ENCODE measurements around the gene NTSR2. TPM values are rescaled to one million over a fixed set of nuclear protein-coding genes. Genes with fewer than 3 reads are reported as not detected.

The NTSR2 gene
- 0.04 TPM for polyA plus RNA-seq (2013, experiment 1 of 2)
- polyA plus RNA-seq (2013, experiment 2 of 2): 0.06 TPM

DNA sequence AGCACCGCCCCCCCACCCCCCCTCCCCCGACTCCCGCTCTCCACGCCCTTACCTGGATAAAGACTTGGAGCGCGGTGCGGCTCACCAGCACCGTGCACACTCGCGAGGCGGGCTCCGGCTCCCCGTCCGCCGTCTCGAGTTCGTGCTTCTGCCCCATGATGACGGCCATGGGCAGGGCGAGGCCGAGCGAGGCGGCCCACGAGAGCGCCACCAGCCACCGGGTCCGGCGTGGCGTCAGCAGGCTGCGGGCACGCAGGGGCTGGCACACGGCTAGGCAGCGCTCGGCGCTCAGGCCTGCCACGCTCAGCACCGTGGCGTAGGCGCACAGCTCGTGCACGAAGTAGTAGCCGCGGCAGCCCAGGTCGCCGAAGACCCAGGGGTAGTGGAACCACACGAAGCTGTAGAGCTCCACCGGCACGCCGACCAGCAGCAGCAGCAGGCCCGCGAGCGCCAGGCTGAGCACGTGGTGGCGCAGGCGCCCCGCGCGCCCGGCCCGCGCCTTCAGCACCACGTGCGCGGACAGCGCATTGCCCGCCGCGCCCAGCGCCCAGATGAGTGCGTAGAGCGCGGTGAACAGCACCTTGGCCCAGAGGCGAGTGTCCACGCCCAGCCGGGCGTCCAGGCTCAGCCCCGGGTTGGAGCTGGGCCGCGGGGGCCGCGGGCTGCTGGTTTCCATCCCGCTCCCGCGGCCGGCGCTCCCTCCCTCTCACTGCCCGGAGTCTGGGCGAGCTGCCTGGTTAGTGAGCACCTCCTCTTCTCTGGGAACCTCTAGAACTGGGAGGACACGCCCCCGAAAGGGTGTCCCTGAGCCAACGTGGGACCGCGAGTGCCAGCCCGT lies at the start of gene NTSR2:
Gene NTSR2, minus strand, starts transcription at position 742 of the 838 bp plus-strand sequence. Its CDS starts 66 bp downstream, at position 676.
- Histone ChIP-seq H2BK120ac (ENCODE audit: low read depth, low read length) (no peak within 1 kb of the TSS), H4K8ac (ENCODE audit: low read depth, low read length) (no peak within 1 kb of the TSS), H3K79me2 (ENCODE audit: control insufficient read depth, insufficient read depth, low read length) (no peaks in the 10 kb centered on the region), H3K23ac (ENCODE audit: low read length) (no peak within 1 kb of the TSS), H2BK5ac (ENCODE audit: low read length) (no peak within 1 kb of the TSS), H4K5ac (ENCODE audit: low read length) (no peak within 1 kb of the TSS), H3K18ac (ENCODE audit: low read length) (no peak within 1 kb of the TSS), H3K27me3 (ENCODE audit: insufficient read depth, low read length, poor library complexity) (no peaks in the 10 kb centered on the region), H3K27ac (ENCODE audit: low read depth, low read length) (no peak within 1 kb of the TSS), H3K56ac (ENCODE audit: low read length) (peak within 1 kb of the TSS; percentile 15), H3K9ac (ENCODE audit: low read length) (no peak within 1 kb of the TSS), H3K79me1 (ENCODE audit: low read length) (no peaks in the 10 kb centered on the region), H3K4me2 (ENCODE audit: low read length) (peak within 1 kb of the TSS; percentile 27), H2BK15ac (replicated peaks; ENCODE audit: low read depth) (no peak within 1 kb of the TSS), H3K4ac (ENCODE audit: low read depth, low read length) (no peak within 1 kb of the TSS), H2AK5ac (ENCODE audit: low read length) (no peak within 1 kb of the TSS), H3K4me1 (ENCODE audit: control insufficient read depth, low read depth, low read length) (peaks cover 2% of the 10 kb centered on the region), H3K4me3 (ENCODE audit: low read length) (no peak within 1 kb of the TSS), H3K36me3 (ENCODE audit: control insufficient read depth, insufficient read depth, low read length) (no peaks in the 10 kb centered on the region)
- WGBS (ENCODE audit: extremely low coverage, insufficient coverage, low lambda C conversion rate): no CpG with 5 or more reads among the region's 93 CpGs
- peak; percentile 89 for DNase-seq

GRCh38 chr2:11719230-11719977 lies 49.4 kb upstream of the NTSR2 start:
- H3K4me2 ChIP-seq (ENCODE audit: low read length): no peak overlapping the region
- WGBS (ENCODE audit: extremely low coverage, insufficient coverage, low lambda C conversion rate): no CpG with 5 or more reads among the region's 6 CpGs
- no peaks in the 10 kb centered on the region for H3K27me3 ChIP-seq (ENCODE audit: insufficient read depth, low read length, poor library complexity)
- no peak overlapping the region for H2BK120ac ChIP-seq (ENCODE audit: low read depth, low read length)
- no peak overlapping the region for H2BK5ac ChIP-seq (ENCODE audit: low read length)
- no peak for DNase-seq
- H4K5ac ChIP-seq (ENCODE audit: low read length): no peak overlapping the region
- no peak overlapping the region for H3K18ac ChIP-seq (ENCODE audit: low read length)
- no peaks in the 10 kb centered on the region for H3K4me1 ChIP-seq (ENCODE audit: control insufficient read depth, low read depth, low read length)
- H4K8ac ChIP-seq (ENCODE audit: low read depth, low read length): no peak overlapping the region
- no peak overlapping the region for H3K23ac ChIP-seq (ENCODE audit: low read length)
- H3K36me3 ChIP-seq (ENCODE audit: control insufficient read depth, insufficient read depth, low read length): no peaks in the 10 kb centered on the region
- no peak overlapping the region for H3K56ac ChIP-seq (ENCODE audit: low read length)
- no peak overlapping the region for H2AK5ac ChIP-seq (ENCODE audit: low read length)
- no peaks in the 10 kb centered on the region for H3K79me1 ChIP-seq (ENCODE audit: low read length)
- H3K9ac ChIP-seq (ENCODE audit: low read length): no peak overlapping the region
- no peak overlapping the region for H3K27ac ChIP-seq (ENCODE audit: low read depth, low read length)
- no peak overlapping the region for H3K4me3 ChIP-seq (ENCODE audit: low read length)
- H3K79me2 ChIP-seq (ENCODE audit: control insufficient read depth, insufficient read depth, low read length): no peaks in the 10 kb centered on the region
- H3K4ac ChIP-seq (ENCODE audit: low read depth, low read length): no peak overlapping the region
- H2BK15ac ChIP-seq (replicated peaks; ENCODE audit: low read depth): no peak overlapping the region

GRCh38 chr2:11718606-11719005 lies 48.6 kb upstream of the NTSR2 start:
- no peaks in the 10 kb centered on the region for H3K36me3 ChIP-seq (ENCODE audit: control insufficient read depth, insufficient read depth, low read length)
- no peaks in the 10 kb centered on the region for H3K27me3 ChIP-seq (ENCODE audit: insufficient read depth, low read length, poor library complexity)
- WGBS (ENCODE audit: extremely low coverage, insufficient coverage, low lambda C conversion rate): no CpG with 5 or more reads among the region's 5 CpGs

DNA sequence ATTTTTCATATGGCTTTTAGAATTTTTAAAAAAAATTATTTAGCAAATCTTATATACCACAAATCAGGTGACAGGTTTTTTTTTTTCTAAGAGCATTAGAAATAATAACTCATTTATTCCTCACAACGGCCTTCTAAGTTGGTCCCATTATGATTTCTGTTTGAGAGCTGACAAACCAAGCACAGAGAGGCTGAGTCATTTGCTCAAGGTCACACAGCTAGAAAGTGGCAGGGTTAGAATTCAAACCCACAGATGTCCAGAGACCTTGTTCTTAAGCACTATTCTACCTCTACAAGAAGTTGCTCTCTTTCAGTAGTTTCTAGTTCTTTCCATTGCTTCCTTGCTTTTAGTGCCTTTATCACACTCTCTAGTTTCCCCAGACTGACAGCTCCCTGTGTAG lies 47.6 kb upstream of the NTSR2 start:
- Histone ChIP-seq H3K18ac (ENCODE audit: low read length) (no peak overlapping the region), H3K4me2 (ENCODE audit: low read length) (no peak overlapping the region), H2BK120ac (ENCODE audit: low read depth, low read length) (no peak overlapping the region), H3K4me1 (ENCODE audit: control insufficient read depth, low read depth, low read length) (no peaks in the 10 kb centered on the region), H3K79me1 (ENCODE audit: low read length) (no peaks in the 10 kb centered on the region), H3K4ac (ENCODE audit: low read depth, low read length) (no peak overlapping the region), H3K36me3 (ENCODE audit: control insufficient read depth, insufficient read depth, low read length) (no peaks in the 10 kb centered on the region), H3K27me3 (ENCODE audit: insufficient read depth, low read length, poor library complexity) (no peaks in the 10 kb centered on the region), H4K8ac (ENCODE audit: low read depth, low read length) (no peak overlapping the region), H3K79me2 (ENCODE audit: control insufficient read depth, insufficient read depth, low read length) (no peaks in the 10 kb centered on the region), H3K56ac (ENCODE audit: low read length) (peak overlapping the region; percentile 12), H2BK15ac (replicated peaks; ENCODE audit: low read depth) (no peak overlapping the region), H3K23ac (ENCODE audit: low read length) (no peak overlapping the region), H2BK5ac (ENCODE audit: low read length) (no peak overlapping the region), H4K5ac (ENCODE audit: low read length) (no peak overlapping the region), H3K9ac (ENCODE audit: low read length) (no peak overlapping the region), H2AK5ac (ENCODE audit: low read length) (no peak overlapping the region), H3K4me3 (ENCODE audit: low read length) (no peak overlapping the region), H3K27ac (ENCODE audit: low read depth, low read length) (no peak overlapping the region)
- DNase-seq: no peak
- no CpG with 5 or more reads among the region's 1 CpG for WGBS (ENCODE audit: extremely low coverage, insufficient coverage, low lambda C conversion rate)

More at GRCh38 chr2:11718606-11719005, 48.6 kb upstream of the NTSR2 start:
- Histone ChIP-seq H2BK5ac (ENCODE audit: low read length) (no peak overlapping the region), H4K8ac (ENCODE audit: low read depth, low read length) (no peak overlapping the region), H4K5ac (ENCODE audit: low read length) (no peak overlapping the region), H3K18ac (ENCODE audit: low read length) (no peak overlapping the region), H3K56ac (ENCODE audit: low read length) (no peak overlapping the region), H3K79me2 (ENCODE audit: control insufficient read depth, insufficient read depth, low read length) (no peaks in the 10 kb centered on the region), H3K27ac (ENCODE audit: low read depth, low read length) (no peak overlapping the region), H2AK5ac (ENCODE audit: low read length) (no peak overlapping the region), H3K4me3 (ENCODE audit: low read length) (no peak overlapping the region), H2BK15ac (replicated peaks; ENCODE audit: low read depth) (no peak overlapping the region), H3K79me1 (ENCODE audit: low read length) (no peaks in the 10 kb centered on the region), H3K4ac (ENCODE audit: low read depth, low read length) (no peak overlapping the region), H3K9ac (ENCODE audit: low read length) (no peak overlapping the region), H3K4me2 (ENCODE audit: low read length) (no peak overlapping the region), H3K4me1 (ENCODE audit: control insufficient read depth, low read depth, low read length) (no peaks in the 10 kb centered on the region), H2BK120ac (ENCODE audit: low read depth, low read length) (no peak overlapping the region), H3K23ac (ENCODE audit: low read length) (no peak overlapping the region)
- no peak for DNase-seq

DNA sequence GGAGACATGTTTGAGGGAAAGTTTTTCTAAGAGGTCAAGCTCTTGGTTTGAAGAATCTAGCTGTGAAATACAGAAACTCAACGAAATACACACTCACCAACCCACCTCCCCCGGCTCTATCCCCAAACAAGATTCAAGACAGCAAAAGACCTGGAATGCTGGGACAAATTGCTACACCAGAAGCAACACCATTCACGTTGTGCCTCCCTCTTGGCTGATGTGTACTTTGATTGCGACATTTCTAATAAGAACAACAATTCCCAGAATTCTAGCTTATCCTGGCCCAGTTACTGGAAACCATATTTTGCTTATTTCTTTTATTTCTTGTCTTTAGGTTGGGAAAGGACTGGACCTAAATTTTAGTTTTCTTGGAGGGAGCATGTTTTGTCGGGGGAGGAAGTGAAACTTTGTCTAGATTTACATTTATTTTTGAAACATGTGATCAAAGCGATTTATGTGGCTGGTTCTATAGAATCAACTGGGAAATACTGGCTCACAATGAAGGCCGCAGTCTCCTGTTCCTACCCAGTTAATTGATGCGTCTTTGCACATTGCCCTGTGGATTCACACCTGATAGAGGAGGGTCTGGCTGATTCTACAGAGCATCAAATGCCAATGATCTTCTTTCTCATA lies 46.8 kb upstream of the NTSR2 start:
- DNase-seq: peak; percentile 77

More for the DNA sequence above, 46.8 kb upstream of the NTSR2 start:
- no peak overlapping the region for H3K27ac ChIP-seq (ENCODE audit: low read depth, low read length)
- no peaks in the 10 kb centered on the region for H3K79me2 ChIP-seq (ENCODE audit: control insufficient read depth, insufficient read depth, low read length)
- no peaks in the 10 kb centered on the region for H3K27me3 ChIP-seq (ENCODE audit: insufficient read depth, low read length, poor library complexity)
- no peak overlapping the region for H4K5ac ChIP-seq (ENCODE audit: low read length)
- H4K8ac ChIP-seq (ENCODE audit: low read depth, low read length): no peak overlapping the region
- H3K4me3 ChIP-seq (ENCODE audit: low read length): no peak overlapping the region
- no peak overlapping the region for H2AK5ac ChIP-seq (ENCODE audit: low read length)
- no peak overlapping the region for H2BK5ac ChIP-seq (ENCODE audit: low read length)
- H3K4me2 ChIP-seq (ENCODE audit: low read length): no peak overlapping the region
- no peak overlapping the region for H2BK15ac ChIP-seq (replicated peaks; ENCODE audit: low read depth)
- no peak overlapping the region for H3K4ac ChIP-seq (ENCODE audit: low read depth, low read length)
- no peaks in the 10 kb centered on the region for H3K36me3 ChIP-seq (ENCODE audit: control insufficient read depth, insufficient read depth, low read length)
- H3K56ac ChIP-seq (ENCODE audit: low read length): no peak overlapping the region
- no peaks in the 10 kb centered on the region for H3K79me1 ChIP-seq (ENCODE audit: low read length)
- no peak overlapping the region for H3K18ac ChIP-seq (ENCODE audit: low read length)
- H3K23ac ChIP-seq (ENCODE audit: low read length): no peak overlapping the region
- WGBS (ENCODE audit: extremely low coverage, insufficient coverage, low lambda C conversion rate): no CpG with 5 or more reads among the region's 8 CpGs
- H3K9ac ChIP-seq (ENCODE audit: low read length): no peak overlapping the region
- no peak overlapping the region for H2BK120ac ChIP-seq (ENCODE audit: low read depth, low read length)
- H3K4me1 ChIP-seq (ENCODE audit: control insufficient read depth, low read depth, low read length): no peaks in the 10 kb centered on the region
